H1 (cell line): ENCODE results near the gene C2CD5. TPM values are rescaled to one million over a fixed set of nuclear protein-coding genes. Genes with fewer than 3 reads are reported as not detected.

Experiments used
- CTCF ChIA-PET: fragments of 300-600 bp; sonication (Branson Sonifier 250); formaldehyde crosslinking; loops from one replicate; lab custom pipeline; 2021; ENCODE audit not compliant: partially characterized antibody; lab: Charles Lee
- POLR2A ChIA-PET: fragments of 300-600 bp; sonication (Branson Sonifier 250); formaldehyde crosslinking; loops from one replicate; lab custom pipeline; 2021; ENCODE audit warnings: inconsistent platforms; ENCODE audit not compliant: partially characterized antibody; lab: Charles Lee
- DNase-seq, 2 experiments: peaks; one replicate each; pipeline versions ENCODE4 v3.0.0 to v3.0.0-alpha.2; 2010 to 2022; ENCODE audit warnings: low spot score in 2 of 2, low read depth in 1 of 2, mixed read lengths in 1 of 2
- FAIRE-seq: peaks from 2 replicates; lab custom pipeline; 2011; peaks lifted over from hg19 to GRCh38; lab: Jason Lieb, UNC
- H2AFZ ChIP-seq: 2 replicates; pipeline ENCODE4 v1.8.1; 2012; ENCODE audit warnings: low read length, inconsistent platforms
- H2AK5ac ChIP-seq: 2 replicates; pipeline ENCODE4 v1.6.1; 2013; ENCODE audit warnings: low read depth, low read length
- H2BK120ac ChIP-seq: replicated peaks from 2 replicates; pipeline ENCODE3; 2013; ENCODE audit warnings: low read depth, low read length, inconsistent platforms
- H2BK12ac ChIP-seq: 2 replicates; pipeline ENCODE4 v1.6.1; 2013; ENCODE audit warnings: low read depth, low read length
- H2BK15ac ChIP-seq: 2 replicates; pipeline ENCODE4 v1.6.1; 2013; ENCODE audit warnings: low read length
- H2BK20ac ChIP-seq: 2 replicates; pipeline ENCODE4 v1.6.1; 2013; ENCODE audit warnings: low read length
- H2BK5ac ChIP-seq: 2 replicates; pipeline ENCODE4 v1.6.1; 2013; ENCODE audit warnings: low read depth, low read length
- H3K14ac ChIP-seq: 2 replicates; pipeline ENCODE4 v1.6.1; 2013; ENCODE audit warnings: inconsistent platforms; ENCODE audit not compliant: insufficient read length
- H3K18ac ChIP-seq: 2 replicates; pipeline ENCODE4 v1.6.1; 2013; ENCODE audit warnings: low read length; ENCODE audit errors: extremely low read depth
- H3K23ac ChIP-seq: 2 replicates; pipeline ENCODE4 v1.6.1; 2013; ENCODE audit warnings: inconsistent platforms; ENCODE audit not compliant: insufficient read length
- H3K23me2 ChIP-seq: 2 replicates; pipeline ENCODE4 v1.6.1; 2013; ENCODE audit warnings: low read depth, low read length
- H3K27ac ChIP-seq: 2 replicates; pipeline ENCODE4 v1.6.1; 2011; ENCODE audit warnings: low read depth, low read length, inconsistent platforms
- H3K27me3 ChIP-seq, 4 experiments: replicated peaks in 1 of 4; 1 replicate in 1 of 4; 2 replicates in 3 of 4; pipeline versions ENCODE4 v1.6.1 to v1.8.1; 2011 to 2013; ENCODE audit warnings: low read length in 3 of 4, mild to moderate bottlenecking in 3 of 4, inconsistent platforms in 2 of 4, mixed read lengths in 2 of 4, moderate library complexity in 1 of 4; ENCODE audit not compliant: control insufficient read depth in 3 of 4, insufficient read depth in 3 of 4; ENCODE audit errors: extremely low read depth in 1 of 4
- H3K36me3 ChIP-seq, 4 experiments: 2 replicates each; pipeline versions ENCODE4 v1.6.1 to v1.8.1; 2011 to 2013; ENCODE audit warnings: mild to moderate bottlenecking in 4 of 4, low read length in 3 of 4, moderate library complexity in 2 of 4, control low read depth in 1 of 4, inconsistent platforms in 1 of 4; ENCODE audit not compliant: insufficient read depth in 4 of 4, control insufficient read depth in 2 of 4
- H3K4ac ChIP-seq: replicated peaks from 2 replicates; pipeline ENCODE3; 2013; ENCODE audit warnings: low read length, low read depth, mixed read lengths, inconsistent platforms; ENCODE audit not compliant: insufficient read length
- H3K4me1 ChIP-seq, 4 experiments: replicated peaks in 1 of 4; 1 replicate in 1 of 4; 2 replicates in 3 of 4; pipeline versions ENCODE4 v1.6.1 to v1.8.1; 2011 to 2013; ENCODE audit warnings: low read length in 3 of 4, inconsistent platforms in 2 of 4, mixed read lengths in 1 of 4; ENCODE audit not compliant: insufficient read depth in 4 of 4, control insufficient read depth in 3 of 4
- H3K4me2 ChIP-seq, 2 experiments: 2 replicates each; pipeline versions ENCODE4 v1.6.1 to v1.8.1; 2011 to 2013; ENCODE audit warnings: low read depth in 2 of 2, low read length in 2 of 2, control low read depth in 1 of 2, inconsistent platforms in 1 of 2, mild to moderate bottlenecking in 1 of 2; ENCODE audit not compliant: insufficient read depth in 1 of 2
- H3K4me3 ChIP-seq, 4 experiments: fragments of 200-600, 300-600 bp in 1 of 4; sonication (generic), shearing (Covaris generic), sonication (Bioruptor Twin) in 1 of 4; 2 replicates each; pipeline versions ENCODE4 v1.5.1 to v1.8.1; 2011 to 2016; ENCODE audit warnings: low read length in 4 of 4, low read depth in 3 of 4, control low read depth in 2 of 4, inconsistent platforms in 2 of 4, mild to moderate bottlenecking in 2 of 4, mixed read lengths in 1 of 4, moderate library complexity in 1 of 4; ENCODE audit not compliant: insufficient read depth in 2 of 4; ENCODE audit errors: extremely low read depth in 1 of 4
- H3K56ac ChIP-seq: replicated peaks from 2 replicates; pipeline ENCODE3; 2013; ENCODE audit warnings: low read depth, mild to moderate bottlenecking, mixed read lengths, low read length, inconsistent platforms; ENCODE audit not compliant: insufficient read length
- H3K79me1 ChIP-seq: 2 replicates; pipeline ENCODE4 v1.6.1; 2013; ENCODE audit warnings: low read depth, low read length, control low read depth
- H3K79me2 ChIP-seq, 2 experiments: 2 replicates each; pipeline versions ENCODE4 v1.6.1 to v1.8.1; 2012 to 2013; ENCODE audit warnings: low read length in 2 of 2, mild to moderate bottlenecking in 2 of 2, inconsistent platforms in 1 of 2; ENCODE audit not compliant: insufficient read depth in 2 of 2, control insufficient read depth in 1 of 2
- H3K9ac ChIP-seq, 4 experiments: replicated peaks in 1 of 4; 1 replicate in 1 of 4; 2 replicates in 3 of 4; pipeline versions ENCODE4 v1.6.1 to v1.8.1; 2011 to 2013; ENCODE audit warnings: low read depth in 3 of 4, low read length in 3 of 4, control low read depth in 2 of 4, mild to moderate bottlenecking in 2 of 4, moderate library complexity in 2 of 4, inconsistent platforms in 1 of 4; ENCODE audit errors: extremely low read depth in 1 of 4
- H3K9me3 ChIP-seq, 2 experiments: 2 replicates each; pipeline versions ENCODE4 v1.6.1 to v1.8.1; 2012 to 2013; ENCODE audit warnings: mild to moderate bottlenecking in 2 of 2, moderate library complexity in 2 of 2, control low read depth in 1 of 2, inconsistent platforms in 1 of 2, low read depth in 1 of 2, low read length in 1 of 2, mixed read lengths in 1 of 2; ENCODE audit not compliant: insufficient read depth in 2 of 2
- H4K20me1 ChIP-seq, 2 experiments: replicated peaks in 1 of 2; 2 replicates each; pipeline versions ENCODE3 to v1.8.1; 2011 to 2013; ENCODE audit warnings: inconsistent platforms in 2 of 2, low read length in 2 of 2, mild to moderate bottlenecking in 1 of 2; ENCODE audit not compliant: insufficient read depth in 2 of 2, control insufficient read depth in 1 of 2
- H4K5ac ChIP-seq: 2 replicates; pipeline ENCODE4 v1.6.1; 2013; ENCODE audit warnings: low read length, low read depth, mixed read lengths, inconsistent platforms; ENCODE audit not compliant: insufficient read length
- H4K8ac ChIP-seq: 2 replicates; pipeline ENCODE4 v1.8.0; 2013; ENCODE audit warnings: mild to moderate bottlenecking, moderate library complexity, low read length, inconsistent platforms; ENCODE audit not compliant: insufficient read depth; ENCODE audit errors: extremely low read depth
- H4K91ac ChIP-seq: replicated peaks from 2 replicates; pipeline ENCODE3; 2013; ENCODE audit warnings: low read length, mixed read lengths, inconsistent platforms; ENCODE audit not compliant: insufficient read length
- ASH2L ChIP-seq: fragments of 200-600, 300-600 bp; sonication (generic); IDR thresholded peaks from one replicate; pipeline ENCODE4 v1.7.1; 2017; ENCODE audit warnings: low read length
- POLR2AphosphoS5 ChIP-seq: IDR thresholded peaks from 2 replicates; pipeline ENCODE4 v1.6.1; 2011; ENCODE audit warnings: low read depth, low read length
- RBBP5 ChIP-seq: IDR thresholded peaks from 2 replicates; pipeline ENCODE4 v1.7.1; 2012; ENCODE audit warnings: low read depth, mild to moderate bottlenecking, inconsistent platforms, low read length, moderate library complexity, borderline replicate concordance
- SAP30 ChIP-seq: fragments of 300-600 bp; sonication (generic); IDR thresholded peaks from 2 replicates; pipeline ENCODE4 v1.7.1; 2012; ENCODE audit warnings: low read length, moderate library complexity, mild to moderate bottlenecking, inconsistent platforms; ENCODE audit not compliant: insufficient read depth, insufficient replicate concordance
- SRF ChIP-seq: IDR thresholded peaks from 2 replicates; pipeline ENCODE4 v1.6.1; 2011; ENCODE audit warnings: mild to moderate bottlenecking, low read depth, low read length, moderate library complexity
- SUZ12 ChIP-seq: fragments of 200-600 bp; sonication (generic); IDR thresholded peaks from 2 replicates; pipeline ENCODE4 v1.6.1; 2012; ENCODE audit warnings: mild to moderate bottlenecking, inconsistent platforms, low read length, moderate library complexity, mixed read lengths
- WGBS, 2 experiments: shearing (Covaris generic) in 1 of 2; methylation state at CpG; one replicate each; pipeline versions ENCODE4 v1.1.6 to v1.1.7; 2013 to 2015; ENCODE audit warnings: low lambda C conversion rate in 2 of 2, mixed read lengths in 2 of 2, inconsistent platforms in 1 of 2, low coverage in 1 of 2, missing lambda C conversion rate in 1 of 2; ENCODE audit not compliant: insufficient replicate concordance in 2 of 2, insufficient coverage in 1 of 2, insufficient read length in 1 of 2; ENCODE audit errors: extremely low coverage in 1 of 2, missing lambda C conversion rate in 1 of 2; 5-methylcytosine and 5-hydroxymethylcytosine counted together
- polyA plus RNA-seq, 7 experiments: library from polyadenylated mRNA; depleted of rRNA in 3 of 7; stranded (reverse) in 5 of 7; unstranded in 2 of 7; fragments of >200 nt in 5 of 7; fragments of 200-250 nt in 2 of 7; gene quantifications; 1 replicate in 5 of 7; 2 replicates in 1 of 7; 4 replicates in 1 of 7; pipeline versions ENCODE4 v1.2.1 to v1.2.3, GENCODE V29; 2011 to 2013; ENCODE audit warnings: missing spikeins in 2 of 7, mixed read lengths in 2 of 7
- total RNA-seq: library from RNA; stranded (reverse); fragmentation: NEBNext Ultra II Directional; extraction: Animal tissue kit (Norgen Biotek cat#: 25700); gene quantifications from 2 replicates; pipeline ENCODE4 v1.2.1, GENCODE V29; 2021

The C2CD5 gene
- total and polyA plus RNA-seq, 2 of the 8 experiments (the other 6 are each of a cell fraction or from before 2014, with no cell fraction given): 21.9 to 45.9 TPM

DNA sequence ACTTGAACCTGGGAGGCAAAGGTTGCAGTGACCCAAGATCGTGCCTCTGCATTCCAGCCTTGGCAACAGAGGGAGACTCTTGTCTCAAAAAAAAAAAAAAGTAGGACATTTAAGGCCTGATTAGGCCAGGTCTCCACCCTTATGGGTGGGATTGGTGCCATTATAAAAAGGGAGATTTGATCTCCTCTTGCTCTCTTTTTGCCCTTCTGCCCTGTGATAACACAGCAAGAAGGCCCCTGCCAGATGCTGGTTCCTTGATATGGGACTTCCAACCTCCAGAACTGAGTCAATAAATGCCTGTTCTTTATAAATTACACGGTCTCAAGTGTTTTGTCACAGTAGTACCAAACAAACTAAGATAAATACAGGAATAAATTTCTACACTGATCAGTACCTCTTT, 81.0 kb downstream of the C2CD5 start:
- Histone ChIP-seq H4K8ac (no peak overlapping the region), H2BK5ac (no peak overlapping the region), H3K79me1 (no peaks in the 10 kb centered on the region), H3K4me3 (no peak overlapping the region), H3K18ac (no peak overlapping the region), H3K9ac (no peak overlapping the region), H3K27ac (no peak overlapping the region), H3K79me2 (no peaks in the 10 kb centered on the region), H4K5ac (no peak overlapping the region), H3K9me3 (no peaks in the 10 kb centered on the region), H2BK20ac (no peak overlapping the region), H2AK5ac (no peak overlapping the region), H3K23ac (no peak overlapping the region), H3K36me3 (no peaks in the 10 kb centered on the region; a peak in 1 of 8 replicates), H3K4me2 (no peak overlapping the region), H3K27me3 (no peaks in the 10 kb centered on the region), H2BK12ac (no peak overlapping the region), H4K91ac (no peak overlapping the region), H2BK15ac (no peak overlapping the region), H3K56ac (no peak overlapping the region), H3K23me2 (no peaks in the 10 kb centered on the region), H2AFZ (no peak overlapping the region), H3K4me1 (no peaks in the 10 kb centered on the region), H3K4ac (no peak overlapping the region), H4K20me1 (no peaks in the 10 kb centered on the region), H2BK120ac (no peak overlapping the region), H3K14ac (no peak overlapping the region)
- CTCF ChIA-PET: interaction anchor here (0.6 to 1.3 kb wide), 3 partner anchors 20 to 255 kb away, joined by 3 read pairs; no protein-coding TSS in a partner anchor
- WGBS, 2 experiments: 97% methylated on average over 2 of the region's 2 CpGs; no CpG with 5 or more reads in 1 of the 2 experiments
- DNase-seq (no peak), FAIRE-seq (no peak)
- POLR2A ChIA-PET: no interaction called here
- TF ChIP-seq ASH2L: no peak
- TF ChIP-seq SUZ12: no peak
- no peak for TF ChIP-seq SAP30
- no peak for TF ChIP-seq SRF
- TF ChIP-seq POLR2AphosphoS5: no peak
- TF ChIP-seq RBBP5: no peak
